Measurements from ENCODE around the gene KLF11. TPM values are rescaled to one million over a fixed set of nuclear protein-coding genes. Genes with fewer than 3 reads are reported as not detected.

Gene KLF11
- total RNA-seq, 1 experiment from 2014 or later = 21.0 TPM

DNA sequence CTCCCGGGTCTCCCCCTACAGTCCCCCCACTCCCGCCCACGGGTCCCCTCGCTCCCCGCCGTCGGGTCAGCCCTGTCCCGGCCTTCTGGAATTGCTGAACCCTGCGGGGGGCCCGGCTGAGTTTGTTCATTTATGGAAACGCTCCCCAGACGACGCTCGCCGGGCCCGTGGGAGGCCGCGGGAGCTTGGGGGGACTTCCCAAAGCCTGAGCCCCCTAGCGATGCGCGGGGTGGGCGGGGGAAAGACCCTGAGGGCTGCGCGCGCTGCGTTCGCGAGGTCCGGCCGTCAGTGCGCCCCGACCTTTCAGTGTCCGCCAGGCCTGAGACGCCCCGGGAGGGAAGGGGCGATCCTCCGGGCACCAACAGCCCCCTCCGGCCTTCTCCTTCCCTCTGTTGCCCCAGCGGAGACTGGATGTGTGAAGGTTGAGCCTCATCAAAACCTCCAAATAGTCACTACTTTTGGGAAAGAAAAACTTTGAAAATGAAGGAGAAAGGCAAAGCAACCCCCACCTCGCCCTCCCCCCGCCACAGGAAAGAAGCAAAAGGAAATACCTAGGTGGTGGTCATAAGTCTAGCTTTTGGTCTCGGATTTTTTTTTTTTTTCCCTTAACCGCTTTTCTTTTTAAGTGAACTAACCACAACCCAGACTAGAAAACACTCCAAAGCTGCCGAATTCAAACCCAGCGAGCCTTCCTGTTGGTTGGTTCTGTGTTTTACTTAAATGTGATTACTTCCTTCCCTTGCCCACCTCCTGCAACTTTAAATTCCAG lies 37.4 kb downstream of the KLF11 start:
- TF ChIP-seq, protein P1, sequence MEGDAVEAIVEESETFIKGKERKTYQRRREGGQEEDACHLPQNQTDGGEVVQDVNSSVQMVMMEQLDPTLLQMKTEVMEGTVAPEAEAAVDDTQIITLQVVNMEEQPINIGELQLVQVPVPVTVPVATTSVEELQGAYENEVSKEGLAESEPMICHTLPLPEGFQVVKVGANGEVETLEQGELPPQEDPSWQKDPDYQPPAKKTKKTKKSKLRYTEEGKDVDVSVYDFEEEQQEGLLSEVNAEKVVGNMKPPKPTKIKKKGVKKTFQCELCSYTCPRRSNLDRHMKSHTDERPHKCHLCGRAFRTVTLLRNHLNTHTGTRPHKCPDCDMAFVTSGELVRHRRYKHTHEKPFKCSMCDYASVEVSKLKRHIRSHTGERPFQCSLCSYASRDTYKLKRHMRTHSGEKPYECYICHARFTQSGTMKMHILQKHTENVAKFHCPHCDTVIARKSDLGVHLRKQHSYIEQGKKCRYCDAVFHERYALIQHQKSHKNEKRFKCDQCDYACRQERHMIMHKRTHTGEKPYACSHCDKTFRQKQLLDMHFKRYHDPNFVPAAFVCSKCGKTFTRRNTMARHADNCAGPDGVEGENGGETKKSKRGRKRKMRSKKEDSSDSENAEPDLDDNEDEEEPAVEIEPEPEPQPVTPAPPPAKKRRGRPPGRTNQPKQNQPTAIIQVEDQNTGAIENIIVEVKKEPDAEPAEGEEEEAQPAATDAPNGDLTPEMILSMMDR (IDR thresholded peaks at IDR 0.05; ENCODE audit: insufficient read depth in 1 of 2, low read depth in 1 of 2, low read length in 1 of 2, severe bottlenecking in 1 of 2, unreplicated experiment in 1 of 2) = no peak

DNA sequence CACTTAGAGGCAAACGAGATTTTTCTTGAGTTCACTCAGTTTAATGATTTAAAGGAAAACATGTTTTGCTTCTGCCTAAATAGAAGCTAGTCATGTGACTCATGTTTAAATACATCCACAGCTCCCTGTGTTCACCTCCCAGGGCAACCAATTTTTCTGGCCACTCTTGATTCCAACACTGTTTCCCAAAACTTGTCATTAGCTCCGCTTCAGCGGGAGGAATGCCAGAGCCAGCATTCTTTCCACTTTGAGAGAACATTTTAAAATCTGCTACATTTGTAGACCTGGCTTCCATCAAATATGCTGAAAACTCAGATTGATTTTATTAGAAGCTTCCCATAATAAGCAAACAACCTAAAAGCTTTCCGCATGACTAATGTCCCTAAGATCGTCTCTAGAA lies 39.7 kb downstream of the KLF11 start:
- DNase-seq = no peak
- no peak overlapping the region for H3K4me3 Mint-ChIP-seq (ENCODE audit: unreplicated experiment)
- peaks cover 7% of the 10 kb centered on the region for H3K4me1 Mint-ChIP-seq (ENCODE audit: low read depth, unreplicated experiment)
- no peaks in the 10 kb centered on the region for H3K27me3 ChIP-seq (replicated peaks; ENCODE audit: control insufficient read depth, insufficient read depth, low read length)
- TF ChIP-seq, protein P1 (IDR thresholded peaks at IDR 0.05; ENCODE audit: insufficient read depth in 1 of 2, low read depth in 1 of 2, low read length in 1 of 2, severe bottlenecking in 1 of 2, unreplicated experiment in 1 of 2) = no peak
- ChIA-PET CTCF (interaction anchor here (1.0 to 1.2 kb wide), 3 partner anchors 10 to 187 kb away, joined by 4 to 7 read pairs (median 5); no protein-coding TSS in a partner anchor), POLR2A (no interaction called here)
- peaks cover 13% of the 10 kb centered on the region; the same call in 1 of the 2 replicates for H3K4me1 ChIP-seq
- no peaks in the 10 kb centered on the region for H3K36me3 ChIP-seq (ENCODE audit: control insufficient read depth, insufficient read depth, low read length)
- BruUV-seq (replicated peaks) = no TSS peak
- no peak overlapping the region for H3K27ac Mint-ChIP-seq (ENCODE audit: unreplicated experiment)
- H3K4me3 ChIP-seq (ENCODE audit: low read depth, low read length) = no peak overlapping the region
- intact Hi-C loops (cut with micrococcal nuclease; ENCODE audit: unreplicated experiment) = no loop called here
- H3K27me3 Mint-ChIP-seq (ENCODE audit: insufficient read depth, unreplicated experiment) = peaks cover 12% of the 10 kb centered on the region
- no peaks in the 10 kb centered on the region for H3K9me3 ChIP-seq
- H3K9me3 Mint-ChIP-seq (ENCODE audit: unreplicated experiment) = no peaks in the 10 kb centered on the region
- no peaks in the 10 kb centered on the region for H3K36me3 Mint-ChIP-seq (ENCODE audit: insufficient read depth, unreplicated experiment)

More for the DNA sequence above, 37.4 kb downstream of the KLF11 start:
- H3K4me1 Mint-ChIP-seq (ENCODE audit: low read depth, unreplicated experiment) = peaks cover 7% of the 10 kb centered on the region
- H3K9me3 ChIP-seq = no peaks in the 10 kb centered on the region
- intact Hi-C loops (cut with micrococcal nuclease; ENCODE audit: unreplicated experiment) = loop anchor here (1.0 kb wide), 1 partner anchor 17 kb away; no protein-coding TSS in a partner anchor
- no peaks in the 10 kb centered on the region for H3K9me3 Mint-ChIP-seq (ENCODE audit: unreplicated experiment)
- CTCF ChIA-PET = no interaction called here
- peaks cover 25% of the 10 kb centered on the region for H3K27me3 Mint-ChIP-seq (ENCODE audit: insufficient read depth, unreplicated experiment)
- H3K27me3 ChIP-seq (replicated peaks; ENCODE audit: control insufficient read depth, insufficient read depth, low read length) = no peaks in the 10 kb centered on the region
- no peak overlapping the region for H3K27ac Mint-ChIP-seq (ENCODE audit: unreplicated experiment)
- peak overlapping the region; percentile 55 for H3K4me3 ChIP-seq (ENCODE audit: low read depth, low read length)
- H3K4me3 Mint-ChIP-seq (ENCODE audit: unreplicated experiment) = peak overlapping the region; percentile 57
- H3K36me3 Mint-ChIP-seq (ENCODE audit: insufficient read depth, unreplicated experiment) = no peaks in the 10 kb centered on the region
- peaks cover 13% of the 10 kb centered on the region; the same call in 1 of the 2 replicates for H3K4me1 ChIP-seq
- POLR2A ChIA-PET = no interaction called here
- no peak for DNase-seq
- H3K36me3 ChIP-seq (ENCODE audit: control insufficient read depth, insufficient read depth, low read length) = no peaks in the 10 kb centered on the region
- BruUV-seq (replicated peaks) = no TSS peak

DNA sequence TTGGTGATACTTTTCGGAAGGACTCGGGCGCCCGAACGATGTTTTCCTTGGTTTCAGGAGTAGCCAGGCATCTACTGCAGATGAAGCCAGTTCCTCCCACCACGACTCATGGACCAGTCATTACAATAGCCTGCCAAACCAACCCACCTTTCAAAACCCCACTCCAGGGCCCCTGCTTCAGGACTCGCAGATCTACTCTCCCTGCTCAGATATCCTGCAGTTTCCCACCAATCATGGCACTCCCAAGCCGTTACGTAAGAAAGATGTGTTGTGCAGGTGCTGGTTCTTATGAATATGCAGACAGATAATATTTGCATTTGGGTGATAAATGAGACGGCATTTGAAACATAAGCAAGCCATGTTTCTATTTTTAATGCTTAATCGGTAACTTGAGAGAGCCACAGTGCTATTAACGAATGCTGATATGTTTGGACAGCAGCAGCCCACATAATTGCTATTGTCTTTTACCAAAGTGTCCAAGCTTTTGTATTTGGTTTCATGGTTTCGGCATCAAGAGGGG lies 40.4 kb downstream of the KLF11 start:
- ChIA-PET POLR2A (no interaction called here), CTCF (interaction anchor here (1.1 kb wide), 1 partner anchor 14 kb away, joined by 7 read pairs; no protein-coding TSS in a partner anchor)
- Histone ChIP-seq H3K36me3 (ENCODE audit: control insufficient read depth, insufficient read depth, low read length) (no peaks in the 10 kb centered on the region), H3K9me3 (no peaks in the 10 kb centered on the region), H3K4me1 (peaks cover 12% of the 10 kb centered on the region; the same call in 1 of the 2 replicates), H3K27me3 (replicated peaks; ENCODE audit: control insufficient read depth, insufficient read depth, low read length) (no peaks in the 10 kb centered on the region), H3K4me3 (ENCODE audit: low read depth, low read length) (no peak overlapping the region)
- no TSS peak for BruUV-seq (replicated peaks)
- Mint-ChIP-seq H3K36me3 (ENCODE audit: insufficient read depth, unreplicated experiment) (no peaks in the 10 kb centered on the region), H3K27me3 (ENCODE audit: insufficient read depth, unreplicated experiment) (peaks cover 9% of the 10 kb centered on the region), H3K9me3 (ENCODE audit: unreplicated experiment) (no peaks in the 10 kb centered on the region), H3K4me3 (ENCODE audit: unreplicated experiment) (no peak overlapping the region), H3K4me1 (ENCODE audit: low read depth, unreplicated experiment) (peaks cover 7% of the 10 kb centered on the region), H3K27ac (ENCODE audit: unreplicated experiment) (no peak overlapping the region)
- intact Hi-C loops (cut with micrococcal nuclease; ENCODE audit: unreplicated experiment) = no loop called here
- no peak for DNase-seq
- TF ChIP-seq, protein P1 (IDR thresholded peaks at IDR 0.05; ENCODE audit: insufficient read depth in 1 of 2, low read depth in 1 of 2, low read length in 1 of 2, severe bottlenecking in 1 of 2, unreplicated experiment in 1 of 2) = no peak

Data from Caco-2 (cell line).